Duodenal mucosa (tissue), 2 donors: Measurements from ENCODE around the gene ZNF366.

Source experiments
- H3K27ac ChIP-seq: one replicate; pipeline ENCODE4 v1.7.0; 2013; ENCODE audit warnings: low read depth, low read length
- H3K27me3 ChIP-seq, 2 donors: one replicate each; pipeline ENCODE4 v1.7.0; 2013; ENCODE audit warnings: low read length in 2 of 2, control low read depth in 1 of 2; ENCODE audit not compliant: insufficient read depth in 2 of 2, control insufficient read depth in 1 of 2
- H3K36me3 ChIP-seq, 2 donors: one replicate each; pipeline ENCODE4 v1.7.0; 2013; ENCODE audit warnings: low read length in 2 of 2, control low read depth in 1 of 2; ENCODE audit not compliant: insufficient read depth in 2 of 2, control insufficient read depth in 1 of 2
- H3K4me1 ChIP-seq, 2 donors: one replicate each; pipeline ENCODE4 v1.7.0; 2013; ENCODE audit warnings: low read length in 2 of 2, control low read depth in 1 of 2; ENCODE audit not compliant: insufficient read depth in 2 of 2, control insufficient read depth in 1 of 2
- H3K4me3 ChIP-seq, 2 donors: one replicate each; pipeline ENCODE4 v1.7.0; 2013; ENCODE audit warnings: low read length in 2 of 2, low read depth in 1 of 2
- H3K9ac ChIP-seq, 2 donors: one replicate each; pipeline ENCODE4 v1.7.0; 2013; ENCODE audit warnings: low read length in 2 of 2, low read depth in 1 of 2
- H3K9me3 ChIP-seq, 2 donors: one replicate each; pipeline ENCODE4 v1.7.0; 2013; ENCODE audit warnings: low read length in 2 of 2, control low read depth in 1 of 2; ENCODE audit not compliant: control insufficient read depth in 1 of 2

Gene ZNF366

GRCh38 chr5:72400950-72401349 is 106.3 kb downstream of the ZNF366 start:
- Histone ChIP-seq H3K4me3 (no peak overlapping the region), H3K4me1 (no peaks in the 10 kb centered on the region), H3K27me3 (peaks cover 0 to 4% of the 10 kb centered on the region in 2 donors), H3K9me3 (peaks cover 8 to 11% of the 10 kb centered on the region in 2 donors), H3K9ac (no peak overlapping the region), H3K36me3 (no peaks in the 10 kb centered on the region), H3K27ac (no peak overlapping the region)

- peaks cover 0 to 4% of the 10 kb centered on the region in 2 donors for H3K27me3 ChIP-seq
- no peak overlapping the region for H3K27ac ChIP-seq
- peaks cover 8 to 11% of the 10 kb centered on the region in 2 donors for H3K9me3 ChIP-seq
- no peak overlapping the region for H3K9ac ChIP-seq
- no peak overlapping the region for H3K4me3 ChIP-seq
- no peaks in the 10 kb centered on the region for H3K4me1 ChIP-seq
- no peaks in the 10 kb centered on the region for H3K36me3 ChIP-seq
These were observed 109.4 kb downstream of the ZNF366 start for GRCh38 chr5:72397836-72398235.

- peaks cover 0 to 4% of the 10 kb centered on the region in 2 donors for H3K27me3 ChIP-seq
- no peaks in the 10 kb centered on the region for H3K4me1 ChIP-seq
- H3K36me3 ChIP-seq, result no peaks in the 10 kb centered on the region
- no peak overlapping the region for H3K27ac ChIP-seq
- no peak overlapping the region for H3K9ac ChIP-seq
- no peaks in the 10 kb centered on the region for H3K9me3 ChIP-seq
- H3K4me3 ChIP-seq, result no peak overlapping the region
These were observed 112.5 kb downstream of the ZNF366 start for GRCh38 chr5:72394688-72395087.

GRCh38 chr5:72393052-72393451 is 114.2 kb downstream of the ZNF366 start:
- Histone ChIP-seq H3K9me3 (no peaks in the 10 kb centered on the region), H3K9ac (no peak overlapping the region), H3K27me3 (no peaks in the 10 kb centered on the region), H3K4me1 (no peaks in the 10 kb centered on the region), H3K4me3 (no peak overlapping the region), H3K27ac (no peak overlapping the region), H3K36me3 (no peaks in the 10 kb centered on the region)
